Osteoblast (primary cell): Measurements from ENCODE around the gene POF1B. TPM values are rescaled to one million over a fixed set of nuclear protein-coding genes. Genes with fewer than 3 reads are reported as not detected.

Source experiments
- DNase-seq: peaks from one replicate; pipeline ENCODE4 v3.0.0; 2011; ENCODE audit warnings: low spot score, mixed read lengths; ENCODE audit not compliant: insufficient read length; ENCODE audit errors: missing footprints
- H2AFZ ChIP-seq: 2 replicates; pipeline ENCODE4 v1.6.0; 2011; ENCODE audit warnings: mild to moderate bottlenecking, low read length
- H3K27ac ChIP-seq: 2 replicates; pipeline ENCODE4 v1.5.1; 2011; ENCODE audit warnings: mild to moderate bottlenecking, low read depth, low read length, moderate library complexity
- H3K27me3 ChIP-seq: 2 replicates; pipeline ENCODE4 v1.6.0; 2012; ENCODE audit warnings: mild to moderate bottlenecking, control low read depth, inconsistent platforms, low read length, moderate library complexity; ENCODE audit not compliant: insufficient read depth
- H3K36me3 ChIP-seq: 2 replicates; pipeline ENCODE4 v1.5.1; 2011; ENCODE audit warnings: mild to moderate bottlenecking, low read length, control low read depth, moderate library complexity; ENCODE audit not compliant: insufficient read depth
- H3K4me1 ChIP-seq: 2 replicates; pipeline ENCODE4 v1.5.1; 2011; ENCODE audit warnings: mild to moderate bottlenecking, low read length, control low read depth, moderate library complexity; ENCODE audit not compliant: insufficient read depth
- H3K4me2 ChIP-seq: 2 replicates; pipeline ENCODE4 v1.6.0; 2011; ENCODE audit warnings: mild to moderate bottlenecking, low read length; ENCODE audit not compliant: insufficient read depth
- H3K4me3 ChIP-seq: fragments of 200-600 bp; sonication (generic); 3 replicates; pipeline ENCODE4 v1.5.1; 2012; ENCODE audit warnings: mild to moderate bottlenecking, low read length, inconsistent platforms; ENCODE audit not compliant: insufficient read depth
- H3K79me2 ChIP-seq: 2 replicates; pipeline ENCODE4 v1.6.0; 2012; ENCODE audit warnings: mild to moderate bottlenecking, low read length, control low read depth, inconsistent platforms; ENCODE audit not compliant: insufficient read depth
- H3K9me3 ChIP-seq: 2 replicates; pipeline ENCODE4 v1.5.1; 2011; ENCODE audit warnings: low read depth, low read length, control low read depth
- H4K20me1 ChIP-seq: 2 replicates; pipeline ENCODE4 v1.6.0; 2012; ENCODE audit warnings: mild to moderate bottlenecking, low read length, control low read depth; ENCODE audit not compliant: insufficient read depth
- total RNA-seq: library from RNA; depleted of rRNA; stranded (reverse); fragments of >200 nt; gene quantifications from 2 replicates; pipeline ENCODE4 v1.2.3, GENCODE V29; 2012
- TF ChIP-seq, protein P1 (sequence below): IDR thresholded peaks from 2 replicates; pipeline ENCODE4 v1.5.1; 2011; ENCODE audit warnings: mild to moderate bottlenecking, low read depth, low read length, moderate library complexity; ENCODE audit errors: extremely low read depth

The POF1B gene
- total RNA-seq, 1 donor: not detected

DNA sequence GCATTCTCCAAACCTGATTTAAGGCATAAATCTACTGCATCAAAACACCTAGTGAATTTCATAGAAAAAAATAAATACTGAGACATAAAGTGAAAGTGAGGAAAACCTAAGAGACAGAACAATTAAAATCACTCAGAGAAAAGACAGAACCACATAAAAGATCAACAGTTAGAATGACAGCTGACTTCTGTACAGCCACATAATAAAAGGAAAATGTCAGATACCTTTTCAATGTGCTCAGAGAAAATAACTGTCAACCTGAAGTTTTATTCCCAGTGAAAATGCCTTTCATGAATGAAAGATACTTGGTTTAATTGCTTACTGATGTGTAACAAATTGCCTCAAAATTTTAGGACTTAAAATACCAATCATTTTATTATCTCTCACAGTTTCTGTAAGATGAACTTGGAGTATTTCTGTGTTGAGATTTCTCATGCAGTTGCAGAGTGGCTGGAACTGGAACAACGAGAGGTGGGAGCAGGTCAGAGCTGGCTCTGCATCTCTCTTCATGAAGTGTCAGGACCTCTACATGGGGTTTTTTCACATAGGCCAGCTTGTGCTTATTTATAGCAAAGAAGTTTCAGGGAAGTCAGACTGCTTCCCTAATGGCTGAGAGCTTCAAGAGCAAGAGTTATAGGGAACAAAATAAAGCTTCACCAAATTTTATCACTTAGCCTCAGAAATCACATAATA, 11.9 kb upstream of the POF1B start:
- Histone ChIP-seq H3K4me2 (no peak overlapping the region), H2AFZ (no peak overlapping the region), H3K4me1 (no peaks in the 10 kb centered on the region), H3K4me3 (no peak overlapping the region), H3K36me3 (no peaks in the 10 kb centered on the region), H3K27ac (no peak overlapping the region), H3K9me3 (no peaks in the 10 kb centered on the region), H3K27me3 (no peaks in the 10 kb centered on the region), H4K20me1 (no peaks in the 10 kb centered on the region), H3K79me2 (no peaks in the 10 kb centered on the region)
- TF ChIP-seq, protein P1, sequence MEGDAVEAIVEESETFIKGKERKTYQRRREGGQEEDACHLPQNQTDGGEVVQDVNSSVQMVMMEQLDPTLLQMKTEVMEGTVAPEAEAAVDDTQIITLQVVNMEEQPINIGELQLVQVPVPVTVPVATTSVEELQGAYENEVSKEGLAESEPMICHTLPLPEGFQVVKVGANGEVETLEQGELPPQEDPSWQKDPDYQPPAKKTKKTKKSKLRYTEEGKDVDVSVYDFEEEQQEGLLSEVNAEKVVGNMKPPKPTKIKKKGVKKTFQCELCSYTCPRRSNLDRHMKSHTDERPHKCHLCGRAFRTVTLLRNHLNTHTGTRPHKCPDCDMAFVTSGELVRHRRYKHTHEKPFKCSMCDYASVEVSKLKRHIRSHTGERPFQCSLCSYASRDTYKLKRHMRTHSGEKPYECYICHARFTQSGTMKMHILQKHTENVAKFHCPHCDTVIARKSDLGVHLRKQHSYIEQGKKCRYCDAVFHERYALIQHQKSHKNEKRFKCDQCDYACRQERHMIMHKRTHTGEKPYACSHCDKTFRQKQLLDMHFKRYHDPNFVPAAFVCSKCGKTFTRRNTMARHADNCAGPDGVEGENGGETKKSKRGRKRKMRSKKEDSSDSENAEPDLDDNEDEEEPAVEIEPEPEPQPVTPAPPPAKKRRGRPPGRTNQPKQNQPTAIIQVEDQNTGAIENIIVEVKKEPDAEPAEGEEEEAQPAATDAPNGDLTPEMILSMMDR: no peak
- no peak for DNase-seq

- no peaks in the 10 kb centered on the region for H3K27me3 ChIP-seq
- no peak overlapping the region for H3K4me2 ChIP-seq
- no peak overlapping the region for H3K27ac ChIP-seq
- TF ChIP-seq, protein P1: no peak
- H3K79me2 ChIP-seq: no peaks in the 10 kb centered on the region
- no peaks in the 10 kb centered on the region for H3K36me3 ChIP-seq
- no peaks in the 10 kb centered on the region for H3K9me3 ChIP-seq
- no peaks in the 10 kb centered on the region for H3K4me1 ChIP-seq
- no peak overlapping the region for H3K4me3 ChIP-seq
- H2AFZ ChIP-seq: no peak overlapping the region
- H4K20me1 ChIP-seq: no peaks in the 10 kb centered on the region
- DNase-seq: no peak
Measured at GRCh38 chrX:85381602-85382001, 2.1 kb upstream of the POF1B start.

DNA sequence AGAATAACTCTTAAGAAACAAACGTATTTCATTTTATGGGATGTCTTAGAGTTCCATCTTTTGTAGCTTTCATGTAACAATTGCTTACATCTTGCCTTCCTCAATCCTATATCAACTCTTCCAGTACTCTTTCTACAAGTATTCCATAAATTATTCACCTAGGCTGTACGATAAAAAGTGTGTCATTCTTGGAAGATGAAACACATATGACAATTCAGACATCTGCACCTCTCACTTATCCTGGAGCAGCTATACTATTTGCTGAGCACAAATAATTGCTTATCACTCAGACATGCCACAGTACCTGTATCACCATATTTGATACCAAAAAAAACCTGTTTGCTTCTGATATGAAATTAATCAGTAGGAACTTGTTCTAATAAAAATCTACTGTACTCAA, 1.0 kb downstream of the POF1B start:
- no peaks in the 10 kb centered on the region for H3K27me3 ChIP-seq
- H3K4me2 ChIP-seq: no peak overlapping the region
- H3K36me3 ChIP-seq: no peaks in the 10 kb centered on the region
- no peaks in the 10 kb centered on the region for H4K20me1 ChIP-seq
- H3K79me2 ChIP-seq: no peaks in the 10 kb centered on the region
- no peak for DNase-seq
- no peak overlapping the region for H2AFZ ChIP-seq
- H3K27ac ChIP-seq: no peak overlapping the region
- H3K4me3 ChIP-seq: no peak overlapping the region
- H3K4me1 ChIP-seq: no peaks in the 10 kb centered on the region
- H3K9me3 ChIP-seq: no peaks in the 10 kb centered on the region
- TF ChIP-seq, protein P1: no peak

DNA sequence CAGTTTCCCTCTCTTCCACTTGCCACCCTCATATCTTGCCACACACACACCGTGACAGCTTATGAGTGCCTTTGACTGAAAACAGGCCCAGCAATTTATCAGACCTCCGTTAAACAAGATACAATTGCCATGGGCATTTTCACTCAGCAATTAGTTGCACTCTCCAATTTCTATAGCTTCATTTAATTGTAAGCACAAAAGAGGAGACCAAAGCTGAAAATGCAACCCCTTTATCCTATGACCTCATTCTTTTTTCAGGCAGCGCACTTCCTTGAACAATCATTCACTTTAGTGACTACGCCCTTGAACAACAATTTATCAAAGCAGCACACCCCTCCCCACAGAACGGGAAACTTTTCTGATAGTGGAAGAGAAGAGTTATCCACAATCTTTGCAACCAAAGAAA, 4.1 kb downstream of the POF1B start:
- H3K27me3 ChIP-seq: no peaks in the 10 kb centered on the region
- H3K4me3 ChIP-seq: no peak overlapping the region
- no peak overlapping the region for H2AFZ ChIP-seq
- H3K79me2 ChIP-seq: no peaks in the 10 kb centered on the region
- no peaks in the 10 kb centered on the region for H3K9me3 ChIP-seq
- no peaks in the 10 kb centered on the region for H3K36me3 ChIP-seq
- no peak for DNase-seq
- TF ChIP-seq, protein P1: no peak
- H3K27ac ChIP-seq: no peak overlapping the region
- no peak overlapping the region for H3K4me2 ChIP-seq
- H4K20me1 ChIP-seq: no peaks in the 10 kb centered on the region
- no peaks in the 10 kb centered on the region for H3K4me1 ChIP-seq
